HG02588 (cell line): ENCODE results near the gene WNT11.
"Not testable (repeated sequence)": the region's sequence is repeated elsewhere in the genome, so short reads cannot be mapped to it uniquely, and the experiment has no call there.

Source experiments
- ATAC-seq: cut with Tn5 transposase; IDR thresholded peaks from one replicate; pipeline ENCODE4 v1.9.1; 2021; ENCODE audit warnings: mild to moderate bottlenecking, moderate library complexity; ENCODE audit not compliant: unreplicated experiment

Gene WNT11

DNA sequence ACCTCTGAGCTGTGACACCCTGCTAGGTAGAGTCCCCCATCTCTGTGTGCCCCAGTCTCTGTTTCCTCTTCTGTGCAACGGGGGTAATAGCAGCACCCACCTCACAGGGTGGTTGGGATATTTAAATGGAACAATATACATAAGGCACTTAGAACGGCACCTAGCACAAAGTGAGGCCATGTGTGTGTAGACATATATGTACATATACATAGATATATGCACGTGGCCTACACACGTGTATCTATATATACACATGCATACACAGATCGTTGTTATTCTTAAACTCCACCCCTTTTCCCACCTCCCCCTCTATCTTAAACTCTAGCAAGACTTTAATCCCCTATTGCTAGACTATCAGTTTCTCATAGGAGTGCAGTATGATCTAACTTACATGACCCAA lies 2.4 kb downstream of the WNT11 start:
- no peak for ATAC-seq

DNA sequence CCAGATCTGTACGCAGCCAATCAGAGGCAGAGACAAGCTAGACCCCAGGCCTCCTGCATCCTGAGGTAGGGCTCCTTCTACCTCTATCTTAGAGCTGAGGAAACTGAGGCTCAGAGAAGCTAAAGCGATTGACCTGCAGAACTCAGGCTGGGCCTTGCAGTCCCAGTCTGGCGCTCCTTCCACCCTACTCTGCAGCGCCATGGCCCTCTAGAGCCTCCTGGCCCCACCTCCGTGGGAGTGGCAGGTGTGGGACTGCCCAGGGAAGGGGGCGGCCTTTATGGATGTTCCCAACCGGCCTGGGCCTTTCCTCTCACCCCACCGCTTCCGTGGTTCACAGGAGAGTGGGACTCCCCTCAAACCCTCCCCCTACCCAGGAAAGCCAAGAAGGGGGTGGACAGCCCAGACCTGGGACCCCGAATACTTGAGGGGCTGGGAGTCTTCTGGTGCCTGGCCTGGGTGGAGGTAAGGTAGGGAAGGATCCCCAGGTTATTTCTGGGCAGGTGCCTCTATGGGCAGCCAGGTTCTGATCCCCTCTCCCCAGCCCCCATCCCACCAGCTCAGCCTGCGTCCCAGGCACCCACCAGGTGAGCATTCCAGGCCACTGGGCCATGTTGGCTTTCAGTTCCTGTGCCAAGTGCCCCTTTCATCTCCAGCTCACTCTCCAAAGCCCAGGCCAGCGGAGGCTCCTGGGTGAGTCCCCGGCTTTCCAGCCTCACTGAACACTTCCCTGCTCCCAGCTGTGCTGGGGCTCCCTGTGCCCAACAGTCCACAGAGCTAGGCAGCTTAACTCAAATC lies 3.0 kb downstream of the WNT11 start:
- no peak for ATAC-seq

DNA sequence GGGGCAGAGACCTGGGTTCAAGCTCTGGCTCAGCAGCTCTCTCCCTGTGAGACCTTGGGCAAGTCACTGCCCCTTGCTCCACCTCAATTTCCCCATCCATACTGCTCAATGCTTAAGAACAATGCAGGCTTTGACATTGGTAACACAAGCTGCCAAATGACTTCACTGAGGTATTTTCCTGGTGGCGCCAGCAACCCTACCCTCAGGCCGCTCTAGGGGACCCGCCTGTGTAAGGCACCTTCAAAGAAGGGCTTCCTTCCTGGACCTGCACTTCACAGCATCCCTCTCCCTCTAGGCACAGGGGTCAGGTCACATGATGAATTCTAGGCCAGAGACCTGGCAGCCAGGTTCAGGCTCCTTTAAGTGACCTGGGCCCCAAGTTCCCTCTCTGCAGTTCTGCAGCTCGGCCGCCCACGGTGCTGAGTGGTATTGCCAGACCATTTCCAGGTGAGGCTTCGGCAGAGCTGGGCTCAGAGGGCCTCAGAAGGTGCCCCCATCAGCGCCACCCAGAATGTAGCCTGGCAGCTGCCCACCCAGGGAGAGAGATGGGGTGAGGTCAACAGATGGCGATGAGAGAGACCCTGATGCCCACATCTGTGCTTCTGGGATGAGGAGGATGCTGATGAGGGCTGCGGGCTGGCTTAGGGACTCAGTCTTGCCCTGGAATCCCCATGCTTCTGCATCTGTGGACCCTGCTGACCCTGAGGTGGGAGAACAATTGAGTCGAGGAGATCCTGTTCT lies 4.5 kb downstream of the WNT11 start:
- no peak for ATAC-seq

DNA sequence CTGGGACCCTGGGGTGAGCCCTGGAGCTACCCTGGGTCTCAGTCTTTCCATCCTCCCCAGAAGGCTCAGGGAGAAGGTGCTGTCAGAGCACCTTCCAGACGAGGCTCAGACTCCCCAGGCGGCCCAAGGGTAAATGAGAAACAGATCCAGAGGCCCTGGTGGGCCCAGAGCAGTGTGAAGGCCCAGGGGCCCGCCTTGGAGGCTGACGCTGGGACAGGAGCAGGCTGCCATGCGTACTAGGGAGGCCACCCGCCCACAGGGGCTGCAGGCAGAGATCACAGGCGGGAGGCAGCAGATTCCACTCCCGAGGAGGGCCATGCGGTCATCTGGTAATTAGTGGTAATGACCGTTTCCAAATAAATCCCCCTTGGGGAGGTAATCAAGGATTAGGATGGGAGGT lies 5.2 kb downstream of the WNT11 start:
- ATAC-seq: no peak

DNA sequence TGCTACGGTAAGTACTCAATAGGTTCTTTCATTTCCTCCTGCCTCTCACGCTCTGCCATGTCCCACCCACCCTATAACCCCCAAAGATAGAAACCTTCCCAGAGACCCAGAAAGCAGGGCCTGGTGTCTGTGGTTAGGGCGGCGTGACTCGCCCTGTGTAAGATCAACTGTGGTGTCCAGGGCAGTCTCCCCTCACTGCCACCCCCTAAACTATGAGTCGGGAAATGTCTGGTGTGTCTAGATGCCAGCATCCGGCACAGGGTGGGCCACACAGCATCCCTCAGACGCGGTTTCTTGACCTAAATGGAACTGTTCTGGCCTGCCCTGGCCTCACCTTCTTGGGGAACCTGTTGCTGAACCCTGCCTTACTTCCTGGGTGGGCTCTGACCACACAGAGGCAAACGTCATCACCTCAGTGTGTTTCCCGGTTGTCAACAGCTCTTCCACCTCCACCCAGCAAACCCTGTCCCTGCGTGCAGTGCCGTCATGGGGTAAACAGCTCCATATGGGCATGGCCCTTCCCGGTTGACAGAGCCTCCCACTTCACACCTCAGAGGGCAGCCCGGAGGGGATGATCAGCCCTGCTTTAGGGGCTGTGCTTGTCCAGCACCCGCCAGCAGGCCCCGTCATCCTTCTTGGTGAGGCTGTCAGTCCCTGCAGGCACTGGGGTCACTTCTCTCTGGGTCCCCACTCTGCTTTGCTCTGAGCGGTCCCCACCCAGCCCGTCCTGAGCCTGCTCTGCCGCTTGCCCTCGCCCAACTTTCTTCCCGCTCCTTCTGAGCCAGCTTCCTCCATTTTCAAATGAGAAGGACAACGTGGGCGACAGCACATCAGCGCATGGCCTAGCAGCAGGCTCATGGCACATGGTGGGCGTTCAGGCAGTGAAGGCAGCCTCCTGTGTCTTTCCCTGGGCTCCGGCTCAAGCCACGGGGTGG lies 6.0 kb downstream of the WNT11 start:
- ATAC-seq: no peak

DNA sequence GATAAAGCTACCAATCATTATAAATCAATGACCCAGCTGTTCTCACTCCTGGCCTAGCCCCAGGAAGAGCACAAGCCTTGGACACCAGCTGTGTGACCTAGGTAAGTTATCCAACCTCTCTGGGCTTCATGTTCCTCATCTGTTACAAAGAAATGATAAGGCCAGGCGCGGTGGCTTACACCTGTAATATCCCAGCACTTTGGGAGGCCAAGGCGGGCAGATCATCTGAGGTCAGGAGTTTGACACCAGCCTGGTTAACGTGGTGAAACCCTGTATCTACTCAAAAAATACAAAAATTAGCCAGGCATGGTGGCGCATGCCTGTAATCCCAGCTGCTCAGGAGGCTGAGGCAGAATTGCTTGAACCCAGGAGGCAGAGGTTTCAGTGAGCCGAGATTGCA lies 7.6 kb downstream of the WNT11 start:
- not testable (repeated sequence) for ATAC-seq

DNA sequence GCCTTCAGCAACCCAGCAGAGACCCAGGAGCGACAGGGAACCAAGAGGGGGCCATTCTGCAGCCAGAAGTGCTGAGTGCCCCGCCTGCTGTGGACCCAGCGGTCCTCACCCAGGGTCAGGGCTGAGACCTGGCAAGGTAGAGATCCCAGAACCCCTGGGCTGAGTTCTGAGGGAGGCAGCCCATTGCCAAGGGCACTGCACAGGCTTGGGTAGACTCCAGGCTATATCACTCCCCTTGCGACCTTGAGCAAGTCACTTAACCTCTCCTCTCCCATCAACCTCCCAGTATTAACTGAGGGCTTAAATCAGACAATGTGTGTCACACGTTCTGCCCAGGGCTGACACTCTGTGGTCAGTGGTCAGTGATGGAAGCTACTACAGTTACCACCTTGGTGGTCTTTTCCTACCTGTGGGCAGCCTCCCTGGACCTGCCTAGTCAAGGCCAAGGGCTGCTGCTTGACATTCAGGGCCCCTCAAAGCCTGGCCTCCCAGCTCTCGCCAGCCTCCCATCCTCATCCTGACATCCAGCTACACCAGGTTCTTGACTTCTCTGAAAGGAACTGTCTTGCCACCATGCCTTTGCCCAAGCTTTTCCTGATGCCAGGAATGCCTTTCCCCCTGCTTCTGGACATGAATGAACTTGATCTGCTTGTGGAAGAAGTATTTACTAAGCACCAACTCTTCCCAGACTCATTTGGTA lies 8.2 kb downstream of the WNT11 start:
- no peak for ATAC-seq

DNA sequence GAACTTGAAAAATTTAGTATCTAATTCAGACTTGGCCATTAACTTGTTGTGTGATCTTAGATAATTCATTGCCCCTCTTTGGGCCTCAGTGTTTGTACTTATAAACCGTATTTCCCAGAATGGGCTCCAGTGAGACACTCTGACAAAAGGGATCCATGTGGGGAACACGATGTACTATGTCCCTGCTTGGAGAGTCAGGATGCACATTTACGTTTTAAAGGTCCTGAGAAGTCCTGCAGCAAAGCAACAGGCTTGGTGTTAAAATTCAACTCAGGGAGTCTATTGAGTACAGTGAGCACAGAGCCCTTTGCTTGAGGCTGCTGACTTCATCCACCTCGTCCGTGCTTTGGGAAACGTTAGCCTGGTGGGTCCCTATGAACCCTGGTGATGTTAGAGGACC lies 9.0 kb downstream of the WNT11 start:
- no peak for ATAC-seq

DNA sequence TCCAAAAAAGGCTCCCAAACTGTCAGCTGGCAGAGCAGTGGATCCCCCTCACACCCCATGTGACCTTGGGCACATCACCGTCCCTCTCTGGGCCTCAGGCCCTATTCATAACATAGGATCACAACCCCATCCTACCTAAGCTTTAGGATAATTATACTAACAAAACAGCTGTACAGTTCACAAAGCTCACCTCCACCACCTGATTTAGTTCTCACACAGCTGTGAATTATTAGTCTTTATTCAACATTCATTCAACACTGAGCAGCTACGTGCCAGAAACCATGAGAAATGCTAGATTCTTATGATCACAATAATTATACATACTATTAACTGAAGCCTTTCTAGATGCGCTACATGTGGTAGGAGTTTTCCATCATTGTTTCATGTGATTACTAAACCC lies 9.5 kb downstream of the WNT11 start:
- no peak for ATAC-seq

DNA sequence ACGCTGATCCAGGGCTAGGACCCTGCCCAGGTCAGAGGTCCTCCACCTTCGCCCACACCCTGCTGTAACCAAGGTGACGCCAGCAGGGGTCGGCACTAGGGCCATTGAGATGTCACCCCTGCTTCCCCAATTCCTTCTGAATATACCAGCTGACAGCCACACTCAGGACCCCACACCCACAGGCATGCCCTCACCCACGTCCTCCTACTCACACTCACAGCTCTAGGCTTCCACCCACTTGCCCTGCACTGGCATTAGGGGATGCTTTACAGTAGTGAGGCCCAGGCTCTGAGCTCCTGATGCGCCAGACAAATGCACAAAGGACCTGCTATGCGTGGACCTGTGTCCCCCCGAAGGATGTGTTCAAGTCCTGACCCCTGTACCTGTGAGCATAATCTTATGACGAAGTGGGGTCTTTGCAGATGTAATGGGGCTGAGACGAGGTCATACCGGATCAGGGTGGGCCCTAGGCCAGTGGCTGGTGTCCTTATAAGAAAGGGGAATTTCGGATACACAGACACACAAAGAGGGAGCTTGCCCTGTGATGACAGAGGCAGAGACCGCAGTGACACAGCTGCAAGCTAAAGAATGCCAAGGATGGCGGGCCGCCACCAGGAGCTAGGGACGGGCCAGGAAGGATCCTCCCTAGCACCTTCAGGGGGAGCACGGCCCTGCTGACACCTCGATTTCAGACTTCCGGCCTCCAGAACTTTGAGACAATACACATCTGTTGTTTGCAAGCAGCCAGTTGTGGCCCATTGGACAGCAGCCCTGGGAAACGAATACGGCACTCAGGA lies 11.2 kb downstream of the WNT11 start:
- no peak for ATAC-seq

DNA sequence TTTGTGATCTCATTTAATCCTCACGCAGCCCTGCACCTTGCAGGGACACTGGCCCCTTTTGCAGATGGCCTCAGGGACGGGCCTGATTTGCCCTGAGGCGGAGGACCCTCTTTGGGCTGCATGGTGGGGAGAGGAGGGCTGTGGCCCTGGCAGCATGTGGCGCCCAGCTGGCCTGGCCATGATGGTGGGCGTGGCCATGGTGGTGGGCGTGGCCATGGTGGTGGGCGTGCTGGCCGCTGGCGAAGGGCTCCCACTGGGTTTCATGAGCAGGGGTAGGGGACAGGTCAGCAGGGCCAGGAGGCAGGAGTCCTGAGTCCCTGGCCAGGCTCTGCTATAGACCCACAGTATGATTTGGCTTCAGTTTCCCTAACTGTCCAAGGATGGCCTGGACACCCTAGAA lies 13.1 kb downstream of the WNT11 start:
- ATAC-seq: no peak

DNA sequence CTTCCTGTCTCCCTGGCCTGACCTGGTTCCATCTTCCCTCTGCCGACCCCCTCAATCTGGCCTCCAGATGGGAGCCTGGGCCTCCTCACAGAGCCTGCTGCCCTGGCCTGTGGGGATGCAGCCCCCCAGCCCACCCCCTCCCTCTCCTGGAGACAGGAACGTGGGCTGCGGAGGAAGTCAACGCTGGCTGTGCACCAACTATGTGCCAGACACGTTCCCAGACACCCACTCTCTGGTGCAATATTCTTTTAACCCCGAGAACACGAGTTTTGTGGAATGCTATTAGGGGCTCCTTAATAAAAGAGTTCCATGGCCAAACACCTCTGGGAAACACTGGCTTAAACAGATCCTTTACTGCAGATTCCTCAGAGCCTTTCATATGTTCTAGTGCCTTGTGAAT lies 15.9 kb downstream of the WNT11 start:
- ATAC-seq: no peak

DNA sequence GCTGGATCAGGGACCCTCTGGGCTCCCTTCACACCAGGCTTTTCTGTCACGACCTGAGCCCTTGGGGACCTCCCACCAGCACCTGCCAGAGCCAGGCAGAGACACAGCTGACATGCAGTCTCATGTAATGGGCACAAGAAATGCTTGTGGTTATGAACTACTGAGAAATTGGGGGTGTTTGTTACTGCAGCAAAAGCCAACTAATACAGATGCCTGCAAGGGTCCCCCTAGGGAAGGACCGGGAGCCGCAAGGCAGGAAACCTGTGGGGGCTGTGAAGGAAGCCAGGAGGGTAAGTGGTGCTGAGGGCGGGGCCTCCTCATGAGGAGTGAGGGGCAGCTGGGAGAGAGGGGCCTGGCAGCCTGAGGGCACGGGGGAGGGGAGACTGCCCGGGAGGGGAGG lies 16.6 kb downstream of the WNT11 start:
- ATAC-seq: no peak

DNA sequence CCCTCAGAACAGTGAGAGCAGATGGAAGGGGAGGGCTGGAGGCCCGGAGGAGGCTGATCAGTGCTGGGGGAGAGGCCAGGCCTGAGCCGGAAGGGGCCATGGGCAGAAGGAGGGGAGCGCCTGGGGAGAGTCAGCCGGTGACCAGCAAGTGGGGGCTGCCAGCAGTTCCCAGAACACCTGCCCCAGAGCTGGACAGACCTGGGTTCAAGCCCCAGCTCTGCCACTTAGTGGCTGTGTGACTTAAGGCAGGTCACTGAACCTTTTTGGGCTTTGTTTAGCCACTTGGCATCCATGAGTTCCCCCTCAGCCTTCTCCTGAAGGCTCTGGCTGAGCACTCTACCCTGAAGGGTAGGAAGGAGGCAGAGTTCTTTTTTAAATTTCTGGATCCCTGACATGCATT lies 17.4 kb downstream of the WNT11 start:
- no peak for ATAC-seq

DNA sequence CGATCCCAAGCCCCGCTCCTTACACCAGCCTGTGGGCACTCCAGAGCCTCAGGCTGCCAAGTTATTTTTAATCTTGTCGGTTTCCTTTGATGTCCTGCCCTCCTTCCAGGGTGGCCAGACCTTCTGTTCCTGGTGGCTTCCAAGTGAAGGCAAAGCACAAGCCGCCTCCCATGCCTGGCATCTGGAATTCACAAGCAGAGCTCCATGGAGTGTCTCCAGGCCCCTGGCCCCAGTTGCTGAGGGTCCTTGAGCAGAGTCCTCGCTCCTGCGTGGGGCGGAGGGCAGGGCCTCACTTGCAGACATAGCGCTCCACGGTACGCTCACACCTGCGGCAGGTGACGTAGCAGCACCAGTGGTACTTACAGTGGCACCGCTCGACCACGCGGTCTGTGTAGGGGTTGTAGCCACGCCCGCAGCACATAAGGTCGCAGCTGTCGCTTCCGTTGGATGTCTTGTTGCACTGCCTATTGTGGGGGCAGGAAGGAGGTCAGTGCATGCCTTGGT lies 19.5 kb downstream of the WNT11 start:
- ATAC-seq: no peak

DNA sequence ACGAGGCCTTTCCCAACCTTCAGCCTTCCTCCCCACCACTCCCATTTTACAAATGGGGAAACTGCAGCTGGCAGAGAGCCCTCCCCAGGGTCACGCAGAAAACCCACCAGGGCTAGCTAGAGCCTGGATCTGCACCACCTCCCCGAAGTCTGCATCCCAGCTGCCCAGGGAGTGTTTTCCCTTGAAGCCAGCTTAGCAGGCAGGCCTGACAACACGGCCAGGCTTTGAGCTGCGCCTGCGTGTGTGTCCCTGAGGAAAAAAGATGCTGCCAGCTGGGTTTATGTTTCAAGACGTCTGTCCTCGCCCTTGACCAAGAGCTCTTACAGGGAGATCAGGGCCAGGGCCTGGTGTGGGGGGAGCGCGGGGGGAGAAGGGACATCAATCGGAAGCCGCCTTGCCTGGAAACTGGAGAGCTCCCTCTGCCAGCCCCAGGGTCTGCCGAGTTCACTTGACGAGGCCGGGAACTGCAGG lies 20.3 kb downstream of the WNT11 start:
- ATAC-seq: no peak

DNA sequence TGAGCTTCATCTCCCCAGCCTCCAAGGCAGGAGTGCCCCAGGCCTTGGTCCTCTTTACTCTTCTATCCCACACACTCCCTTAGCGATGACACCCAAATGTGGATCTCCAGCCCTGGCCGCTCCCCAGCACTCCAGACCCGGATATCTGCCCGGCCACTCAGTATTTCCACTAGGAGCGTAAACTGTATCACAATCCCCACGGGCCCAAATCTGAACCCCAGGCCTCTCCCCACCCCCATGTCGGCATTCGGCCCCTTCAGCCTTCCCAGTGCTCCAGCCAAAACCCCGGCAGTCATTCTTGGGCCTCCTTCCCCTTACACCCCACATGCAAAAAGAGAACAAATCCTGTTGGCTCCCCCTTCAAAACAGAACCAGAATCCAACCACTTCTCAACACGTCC lies 20.8 kb downstream of the WNT11 start:
- no peak for ATAC-seq

DNA sequence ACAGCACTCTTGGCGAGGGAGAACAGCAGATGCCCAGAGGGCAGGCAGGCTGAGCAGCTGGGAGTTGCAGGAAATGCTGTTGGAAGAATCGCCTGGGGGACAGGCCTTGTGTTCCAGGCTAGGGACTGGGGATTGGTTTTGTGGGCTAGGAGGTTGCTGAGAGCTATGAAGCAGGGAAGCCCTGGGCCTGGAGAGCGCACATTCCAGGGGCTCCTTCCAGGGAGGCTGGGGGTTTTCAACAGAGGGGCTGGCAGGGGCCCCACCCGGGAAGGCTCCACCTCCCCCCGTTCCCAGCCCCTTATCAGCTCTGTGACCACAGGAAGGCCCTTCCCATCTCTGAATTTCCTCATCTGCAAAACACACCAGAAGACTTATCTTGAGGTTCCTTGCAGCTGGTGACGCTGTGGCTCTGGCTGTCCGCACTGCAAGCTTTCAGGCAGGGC lies 21.7 kb downstream of the WNT11 start:
- no peak for ATAC-seq

DNA sequence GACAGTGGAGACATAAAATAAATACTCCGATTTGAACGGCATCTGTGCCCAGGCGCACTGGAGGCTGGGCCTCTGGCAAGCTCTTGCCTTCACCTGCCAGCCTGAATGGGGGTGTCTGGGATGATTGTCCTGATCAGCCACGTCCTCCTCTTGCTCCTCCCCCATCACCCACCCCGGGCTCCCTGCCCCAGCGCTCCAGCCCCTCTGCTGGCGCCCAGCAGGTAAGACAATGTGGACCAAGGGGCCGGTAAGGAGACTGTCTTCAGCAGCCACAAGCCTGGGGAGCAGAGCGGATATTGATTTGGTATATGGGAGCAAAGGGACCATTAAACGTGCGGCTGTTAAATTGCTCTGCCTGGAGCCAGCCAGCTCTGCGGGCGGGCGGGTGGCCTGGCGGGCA lies 24.9 kb downstream of the WNT11 start:
- ATAC-seq: no peak

DNA sequence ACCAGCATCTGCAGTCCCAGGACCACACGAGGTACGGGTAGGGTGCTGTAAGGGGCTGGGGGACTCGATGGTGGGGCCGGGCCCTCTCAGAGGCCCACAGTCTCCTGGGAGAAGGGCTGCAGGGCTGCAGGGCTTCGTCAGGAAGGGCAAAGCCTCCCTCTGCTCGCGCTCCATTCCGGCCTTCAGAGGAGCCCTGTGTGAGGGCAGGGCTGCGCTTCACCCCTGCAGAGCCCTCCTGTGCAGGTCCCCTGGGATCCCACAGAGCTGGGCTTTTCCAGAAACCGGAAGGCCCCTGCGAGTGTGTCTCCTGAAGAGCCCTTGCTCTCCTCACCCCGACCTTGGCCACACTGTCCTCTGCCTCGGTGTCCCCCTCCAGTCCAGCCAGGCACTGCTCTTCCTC lies 27.2 kb downstream of the WNT11 start:
- ATAC-seq: no peak
